ENCODE measurements around the gene SLC35D3. TPM values are rescaled to one million over a fixed set of nuclear protein-coding genes. Genes with fewer than 3 reads are reported as not detected.
A peak's percentile ranks its signal among the peaks of the same experiment; 100 is the strongest.

SLC35D3 gene
- total RNA-seq, 5 donors from 2014 or later (not counting 1 experiment from before 2014, with no cell fraction given): not detected

DNA sequence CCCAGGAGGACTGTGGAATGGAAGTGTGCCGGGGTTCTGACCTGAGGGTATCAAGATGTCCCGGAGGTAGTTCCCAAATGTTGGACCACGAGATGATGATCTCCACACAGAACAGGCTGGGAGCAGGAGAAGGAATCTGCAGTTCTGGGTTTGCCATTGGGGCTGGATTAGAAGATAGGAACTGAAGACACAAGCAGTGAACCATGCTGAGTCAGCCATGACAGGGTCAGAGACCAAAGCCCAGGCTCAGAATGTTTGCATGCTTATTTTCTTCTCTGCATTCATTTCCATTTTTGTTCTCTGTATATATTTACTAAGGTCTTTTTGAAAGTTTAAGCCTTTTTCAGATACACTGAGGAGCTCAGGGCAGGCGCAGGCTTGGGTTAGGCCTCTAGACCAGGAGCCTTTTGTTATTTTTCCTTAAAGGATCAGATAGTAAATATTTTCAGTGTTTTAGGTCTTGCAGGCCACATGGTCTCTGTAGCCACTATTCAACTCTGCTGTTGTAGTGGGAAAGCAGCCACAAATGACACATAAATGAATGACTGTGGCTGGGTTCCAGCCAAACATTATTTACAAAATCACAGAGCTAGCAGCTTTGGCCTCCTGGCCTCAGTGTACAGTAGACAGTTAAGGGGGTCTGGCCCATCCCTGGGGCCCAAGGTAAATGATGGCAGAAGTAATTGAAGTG is 28.5 kb downstream of the SLC35D3 start:
- Mint-ChIP-seq H3K36me3 (peaks cover 3% of the 10 kb centered on the region), H3K4me3 (no peak overlapping the region)
- CTCF ChIA-PET: no interaction called here

DNA sequence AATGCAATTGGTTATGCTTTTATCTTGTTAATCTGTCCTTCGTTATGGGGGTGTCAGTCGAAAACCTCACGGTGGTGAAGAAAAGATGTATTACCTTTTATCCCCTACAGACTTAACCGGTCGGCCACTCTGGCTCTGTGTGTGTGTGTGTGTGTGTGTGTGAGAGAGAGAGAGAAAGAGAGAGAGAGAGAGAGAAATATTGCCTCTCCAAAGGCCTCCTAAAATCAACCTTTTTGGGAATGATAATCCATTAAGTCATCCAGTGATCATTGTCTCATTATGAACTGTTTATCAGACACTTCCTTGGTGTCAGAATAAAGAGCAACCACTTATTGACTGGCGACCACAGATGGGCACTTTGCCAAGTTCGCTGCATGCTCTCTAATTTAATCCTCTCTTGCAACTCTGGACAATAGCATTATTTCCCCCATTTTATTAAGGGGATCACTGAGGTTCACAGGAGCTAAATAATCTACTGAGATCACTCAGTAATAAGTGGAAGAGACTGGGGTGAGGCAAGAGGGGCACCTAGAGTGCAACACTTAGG is 30.7 kb downstream of the SLC35D3 start:
- Mint-ChIP-seq H3K9me3 (peaks cover 1 to 3% (median 2%) of the 10 kb centered on the region in 3 donors), H3K4me3 (no peak overlapping the region), H3K27ac (no peak overlapping the region), H3K4me1 (peaks cover 6 to 9% (median 7%) of the 10 kb centered on the region in 3 donors), H3K27me3 (peaks cover 3 to 11% of the 10 kb centered on the region in 2 donors), H3K36me3 (peaks cover 3% of the 10 kb centered on the region)
- H3K9me3 ChIP-seq: no peaks in the 10 kb centered on the region
- ChIA-PET CTCF (no interaction called here), POLR2A (interaction anchor here in 1 of 2 donors (0.6 kb wide), 1 partner anchor 152 kb away, joined by 3 read pairs; no protein-coding TSS in a partner anchor)
- H3K36me3 ChIP-seq (ENCODE audit: control insufficient read depth in 2 of 2, extremely low read depth in 1 of 2, insufficient read depth in 1 of 2, low read length in 1 of 2): no peaks in the 10 kb centered on the region
- peaks cover 0 to 5% of the 10 kb centered on the region in 2 experiments for H3K27me3 ChIP-seq (replicated peaks in 1 of 2; ENCODE audit: control insufficient read depth in 2 of 2, extremely low read depth in 1 of 2, insufficient read depth in 2 of 2, low read length in 1 of 2)
- H3K4me1 ChIP-seq (ENCODE audit: control insufficient read depth in 1 of 2, extremely low read depth in 1 of 2, insufficient read depth in 2 of 2, low read length in 2 of 2): peaks cover 2 to 4% of the 10 kb centered on the region in 2 experiments
- no peak overlapping the region for H3K4me3 ChIP-seq (ENCODE audit: control insufficient read depth in 1 of 2, extremely low read depth in 1 of 2, low read length in 1 of 2)
- DNase-seq (no peak), ATAC-seq (replicated peaks in 1 of 4) (no peak)
- no peak overlapping the region for H3K27ac ChIP-seq (ENCODE audit: low read length)
- WGBS (ENCODE audit: insufficient coverage): 42% methylated on average over 2 of the region's 7 CpGs

More for the DNA sequence above, 28.5 kb downstream of the SLC35D3 start:
- Histone ChIP-seq H3K9me3 (no peaks in the 10 kb centered on the region), H3K27ac (ENCODE audit: low read length) (no peak overlapping the region), H3K27me3 (replicated peaks in 1 of 2; ENCODE audit: control insufficient read depth in 2 of 2, extremely low read depth in 1 of 2, insufficient read depth in 2 of 2, low read length in 1 of 2) (no peaks in the 10 kb centered on the region), H3K4me1 (ENCODE audit: control insufficient read depth in 1 of 2, extremely low read depth in 1 of 2, insufficient read depth in 2 of 2, low read length in 2 of 2) (no peaks in the 10 kb centered on the region), H3K4me3 (ENCODE audit: control insufficient read depth in 1 of 2, extremely low read depth in 1 of 2, low read length in 1 of 2) (no peak overlapping the region), H3K36me3 (ENCODE audit: control insufficient read depth in 2 of 2, extremely low read depth in 1 of 2, insufficient read depth in 1 of 2, low read length in 1 of 2) (no peaks in the 10 kb centered on the region)
- no peak for ATAC-seq (replicated peaks in 1 of 4)
- Mint-ChIP-seq H3K27ac (no peak overlapping the region), H3K9me3 (peaks cover 2 to 3% (median 3%) of the 10 kb centered on the region in 3 donors), H3K4me1 (no peaks in the 10 kb centered on the region), H3K27me3 (peaks cover 6 to 14% of the 10 kb centered on the region in 2 donors)
- 72% methylated on average over 3 of the region's 4 CpGs for WGBS (ENCODE audit: insufficient coverage)
- no peak for DNase-seq
- POLR2A ChIA-PET: no interaction called here

DNA sequence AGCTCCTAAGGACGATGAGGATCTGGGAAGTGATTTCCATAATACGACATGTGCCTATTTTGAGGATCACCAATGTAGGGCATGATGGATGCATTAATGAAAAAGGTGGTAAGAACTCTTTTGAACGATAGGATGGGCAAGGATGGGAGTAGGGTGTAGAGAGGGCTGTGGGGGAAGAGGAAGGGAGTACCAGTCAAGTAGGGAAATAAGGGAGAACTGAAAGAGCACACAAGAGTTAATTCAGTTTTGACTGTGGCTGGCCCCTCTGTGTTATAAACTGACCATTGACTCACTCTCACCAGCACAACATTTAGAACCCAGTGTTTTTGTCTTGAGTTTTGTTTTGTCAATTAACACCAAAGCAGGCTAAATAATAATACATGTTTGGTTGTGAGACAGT is 33.0 kb downstream of the SLC35D3 start:
- Mint-ChIP-seq H3K27ac (no peak overlapping the region), H3K4me1 (peaks cover 6 to 9% (median 7%) of the 10 kb centered on the region in 3 donors), H3K4me3 (no peak overlapping the region), H3K9me3 (no peaks in the 10 kb centered on the region), H3K36me3 (no peaks in the 10 kb centered on the region), H3K27me3 (peaks cover 3 to 15% of the 10 kb centered on the region in 2 donors)
- Histone ChIP-seq H3K4me3 (ENCODE audit: control insufficient read depth in 1 of 2, extremely low read depth in 1 of 2, low read length in 1 of 2) (no peak overlapping the region), H3K36me3 (ENCODE audit: control insufficient read depth in 2 of 2, extremely low read depth in 1 of 2, insufficient read depth in 1 of 2, low read length in 1 of 2) (no peaks in the 10 kb centered on the region), H3K27me3 (replicated peaks in 1 of 2; ENCODE audit: control insufficient read depth in 2 of 2, extremely low read depth in 1 of 2, insufficient read depth in 2 of 2, low read length in 1 of 2) (peaks cover 0 to 12% of the 10 kb centered on the region in 2 experiments), H3K4me1 (ENCODE audit: control insufficient read depth in 1 of 2, extremely low read depth in 1 of 2, insufficient read depth in 2 of 2, low read length in 2 of 2) (peaks cover 2 to 4% of the 10 kb centered on the region in 2 experiments), H3K27ac (ENCODE audit: low read length) (no peak overlapping the region), H3K9me3 (no peaks in the 10 kb centered on the region)
- ChIA-PET POLR2A (no interaction called here), CTCF (no interaction called here)
- WGBS (ENCODE audit: insufficient coverage): 93% methylated on average over 2 of the region's 3 CpGs
- DNase-seq (no peak), ATAC-seq (replicated peaks in 1 of 4) (no peak)

DNA sequence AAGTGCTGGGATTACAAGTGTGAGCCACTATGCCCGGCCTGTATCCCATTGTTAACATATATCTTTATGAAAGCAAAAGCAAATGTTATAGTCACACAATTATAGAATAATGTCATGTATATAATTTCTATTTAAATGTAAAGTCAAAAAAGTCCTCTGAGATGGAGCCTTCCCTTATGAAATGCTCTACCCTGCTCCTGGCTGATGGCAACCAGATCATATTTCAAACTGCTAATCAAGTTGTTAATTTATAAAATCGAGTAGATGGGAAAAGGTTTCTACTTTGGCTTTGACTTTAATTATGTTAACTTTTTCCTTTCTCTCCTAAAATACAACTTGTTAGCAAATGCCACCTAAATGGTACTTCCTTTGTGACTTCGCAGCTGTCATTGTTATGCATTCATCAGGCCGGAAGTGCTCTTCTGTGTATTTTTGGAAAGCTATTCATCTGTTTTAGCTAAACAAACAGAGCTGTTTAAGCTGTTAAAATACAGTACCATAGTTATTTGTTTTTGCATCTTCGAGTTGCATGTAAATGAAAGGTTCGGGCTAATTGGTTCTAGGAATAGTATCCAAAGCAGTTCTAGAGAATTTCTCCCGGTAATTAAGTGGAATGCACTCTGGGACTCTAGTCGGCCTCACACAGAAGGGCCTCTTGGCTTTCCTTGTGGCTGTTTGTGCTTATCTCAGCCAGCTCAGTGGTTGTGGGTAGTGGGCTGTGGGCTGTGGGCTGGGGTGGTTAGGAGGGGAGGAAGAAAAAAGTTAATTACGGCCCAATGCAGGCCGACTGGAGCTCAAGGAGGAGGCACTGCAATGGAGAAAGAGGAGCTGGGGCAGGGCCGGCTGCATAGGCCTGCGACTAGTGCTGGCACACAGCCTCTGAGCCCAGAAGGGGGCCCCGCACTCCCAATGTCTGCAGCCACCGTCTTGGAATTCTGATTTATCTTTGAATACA is 34.8 kb downstream of the SLC35D3 start:
- H3K27ac ChIP-seq (ENCODE audit: low read length): no peak overlapping the region

DNA sequence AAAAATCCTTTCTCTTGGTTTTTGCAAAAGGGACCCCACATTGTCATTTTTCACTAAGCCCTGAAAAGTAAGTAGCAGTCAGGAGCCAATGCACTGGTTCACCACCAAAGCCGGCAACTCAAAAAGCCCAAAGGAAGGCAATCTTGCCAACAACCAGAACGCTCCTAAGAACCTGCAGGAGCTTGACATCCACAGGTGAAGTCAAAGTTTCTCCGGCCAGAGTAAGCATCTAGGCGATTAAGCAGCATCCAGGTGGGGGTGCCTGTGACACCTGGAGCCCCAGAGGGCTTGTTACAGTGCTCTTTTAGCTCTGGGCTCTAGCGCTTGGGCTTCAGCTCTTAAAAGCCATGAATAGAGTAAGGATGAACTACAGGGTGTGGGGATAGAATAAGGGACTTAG is 36.1 kb downstream of the SLC35D3 start:
- Mint-ChIP-seq H3K27ac (no peak overlapping the region), H3K4me3 (no peak overlapping the region), H3K27me3 (peaks cover 3 to 19% of the 10 kb centered on the region in 2 donors), H3K9me3 (no peaks in the 10 kb centered on the region), H3K36me3 (no peaks in the 10 kb centered on the region), H3K4me1 (peaks cover 6 to 9% (median 7%) of the 10 kb centered on the region in 3 donors)
- H3K36me3 ChIP-seq (ENCODE audit: control insufficient read depth in 2 of 2, extremely low read depth in 1 of 2, insufficient read depth in 1 of 2, low read length in 1 of 2): no peaks in the 10 kb centered on the region
- ChIA-PET POLR2A (no interaction called here), CTCF (no interaction called here)
- no peak overlapping the region for H3K4me3 ChIP-seq (ENCODE audit: control insufficient read depth in 1 of 2, extremely low read depth in 1 of 2, low read length in 1 of 2)
- no peak overlapping the region for H3K27ac ChIP-seq (ENCODE audit: low read length)
- H3K27me3 ChIP-seq (replicated peaks in 1 of 2; ENCODE audit: control insufficient read depth in 2 of 2, extremely low read depth in 1 of 2, insufficient read depth in 2 of 2, low read length in 1 of 2): peaks cover 0 to 12% of the 10 kb centered on the region in 2 experiments
- no peak for ATAC-seq (replicated peaks in 1 of 4)
- peaks cover 2 to 4% of the 10 kb centered on the region in 2 experiments for H3K4me1 ChIP-seq (ENCODE audit: control insufficient read depth in 1 of 2, extremely low read depth in 1 of 2, insufficient read depth in 2 of 2, low read length in 2 of 2)
- DNase-seq: no peak
- 86% methylated on average over 4 of the region's 5 CpGs for WGBS (ENCODE audit: insufficient coverage)
- no peaks in the 10 kb centered on the region for H3K9me3 ChIP-seq

More for the DNA sequence above, 34.8 kb downstream of the SLC35D3 start:
- H3K4me3 ChIP-seq (ENCODE audit: control insufficient read depth in 1 of 2, extremely low read depth in 1 of 2, low read length in 1 of 2): no peak overlapping the region
- Mint-ChIP-seq H3K9me3 (no peaks in the 10 kb centered on the region), H3K4me3 (peak overlapping the region in 1 of 3 donors; percentile 29), H3K27ac (no peak overlapping the region), H3K36me3 (no peaks in the 10 kb centered on the region), H3K4me1 (peaks cover 6 to 9% (median 7%) of the 10 kb centered on the region in 3 donors), H3K27me3 (peaks cover 3 to 19% of the 10 kb centered on the region in 2 donors)
- no peak for ATAC-seq (replicated peaks in 1 of 4)
- H3K27me3 ChIP-seq (replicated peaks in 1 of 2; ENCODE audit: control insufficient read depth in 2 of 2, extremely low read depth in 1 of 2, insufficient read depth in 2 of 2, low read length in 1 of 2): peaks cover 0 to 12% of the 10 kb centered on the region in 2 experiments
- ChIA-PET CTCF (interaction anchor here in 1 of 2 donors (0.7 kb wide), 1 partner anchor 11 kb away, joined by 3 read pairs; no protein-coding TSS in a partner anchor), POLR2A (no interaction called here)
- 65% methylated on average over 8 of the region's 14 CpGs for WGBS (ENCODE audit: insufficient coverage)
- no peaks in the 10 kb centered on the region for H3K9me3 ChIP-seq
- DNase-seq: no peak
- no peaks in the 10 kb centered on the region for H3K36me3 ChIP-seq (ENCODE audit: control insufficient read depth in 2 of 2, extremely low read depth in 1 of 2, insufficient read depth in 1 of 2, low read length in 1 of 2)
- peaks cover 2 to 4% of the 10 kb centered on the region in 2 experiments for H3K4me1 ChIP-seq (ENCODE audit: control insufficient read depth in 1 of 2, extremely low read depth in 1 of 2, insufficient read depth in 2 of 2, low read length in 2 of 2)

DNA sequence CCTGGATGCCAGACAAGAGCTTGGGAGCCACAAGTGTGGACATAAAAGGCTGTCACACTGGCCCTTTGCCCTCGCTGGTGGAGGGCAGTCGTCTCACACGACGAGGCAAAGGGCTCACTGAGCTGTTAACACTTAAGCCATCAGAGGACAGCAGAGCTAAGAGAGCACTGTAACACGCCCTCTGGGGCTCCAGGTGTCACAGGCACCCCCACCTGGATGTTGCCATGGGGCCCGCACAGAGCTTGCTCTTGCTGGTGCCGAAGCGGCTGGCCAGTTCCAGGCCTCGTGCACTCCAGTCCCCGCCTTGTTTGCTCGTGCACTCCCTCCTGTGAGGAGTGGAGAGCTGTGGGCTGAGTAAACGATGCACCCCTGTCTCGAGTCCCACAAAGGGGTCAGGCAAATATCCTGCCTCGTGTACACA is 37.4 kb downstream of the SLC35D3 start:
- no peaks in the 10 kb centered on the region for H3K9me3 ChIP-seq
- DNase-seq: no peak
- ATAC-seq (replicated peaks in 1 of 4): no peak
- no peak overlapping the region for H3K4me3 ChIP-seq (ENCODE audit: control insufficient read depth in 1 of 2, extremely low read depth in 1 of 2, low read length in 1 of 2)
- CTCF ChIA-PET: interaction anchor here in 1 of 2 donors (0.6 kb wide), 1 partner anchor 1746 kb away, joined by 5 read pairs; no protein-coding TSS in a partner anchor
- POLR2A ChIA-PET: no interaction called here
- Mint-ChIP-seq H3K4me3 (no peak overlapping the region), H3K4me1 (peaks cover 6 to 9% (median 7%) of the 10 kb centered on the region in 3 donors), H3K27me3 (peaks cover 3 to 19% of the 10 kb centered on the region in 2 donors), H3K36me3 (no peaks in the 10 kb centered on the region), H3K9me3 (no peaks in the 10 kb centered on the region), H3K27ac (no peak overlapping the region)
- peaks cover 2 to 4% of the 10 kb centered on the region in 2 experiments for H3K4me1 ChIP-seq (ENCODE audit: control insufficient read depth in 1 of 2, extremely low read depth in 1 of 2, insufficient read depth in 2 of 2, low read length in 2 of 2)
- H3K27ac ChIP-seq (ENCODE audit: low read length): no peak overlapping the region
- H3K27me3 ChIP-seq (replicated peaks in 1 of 2; ENCODE audit: control insufficient read depth in 2 of 2, extremely low read depth in 1 of 2, insufficient read depth in 2 of 2, low read length in 1 of 2): peaks cover 0 to 12% of the 10 kb centered on the region in 2 experiments
- H3K36me3 ChIP-seq (ENCODE audit: control insufficient read depth in 2 of 2, extremely low read depth in 1 of 2, insufficient read depth in 1 of 2, low read length in 1 of 2): no peaks in the 10 kb centered on the region
- WGBS (ENCODE audit: insufficient coverage): 82% methylated on average over 7 of the region's 14 CpGs

All from T-cell (primary cell).